GM18861 (cell line): ENCODE measurements around the gene GAN.

Experiments used
- ATAC-seq: cut with Tn5 transposase; IDR thresholded peaks from one replicate; pipeline ENCODE4 v1.9.1; 2021; ENCODE audit not compliant: unreplicated experiment

The GAN gene

DNA sequence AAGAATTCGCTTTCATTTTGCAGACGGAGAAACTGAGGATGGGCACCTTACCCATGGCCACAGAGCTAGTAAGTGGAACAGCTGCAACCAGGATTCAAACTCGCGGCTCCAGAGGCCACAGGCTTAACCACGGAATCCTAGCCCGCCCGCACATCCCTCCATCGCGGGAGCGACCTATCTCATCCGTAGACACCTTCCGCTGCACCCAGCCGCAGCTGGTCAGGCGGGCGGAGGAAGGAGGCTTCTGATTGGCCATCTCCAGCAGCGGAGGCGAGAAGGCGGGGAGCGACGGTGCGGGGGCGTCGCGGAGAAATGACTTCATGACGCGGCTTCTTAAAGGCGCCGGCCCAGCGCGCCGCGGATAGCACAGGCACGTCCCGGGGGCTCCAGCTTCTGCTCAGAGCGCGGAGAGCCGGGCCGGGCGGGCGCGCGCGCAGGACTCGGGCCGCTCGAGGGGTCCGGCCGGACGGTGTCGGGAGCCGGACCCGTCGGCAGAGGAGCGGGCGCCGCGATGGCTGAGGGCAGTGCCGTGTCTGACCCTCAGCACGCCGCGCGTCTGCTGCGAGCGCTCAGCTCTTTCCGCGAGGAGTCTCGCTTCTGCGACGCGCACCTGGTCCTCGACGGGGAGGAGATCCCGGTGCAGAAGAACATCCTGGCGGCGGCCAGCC, at the start of gene GAN:
TSS of gene GAN (plus strand) at position 360 of the 668 bp plus-strand sequence. CDS start at position 512, 152 bp downstream.
- ATAC-seq, result peak; percentile 94

DNA sequence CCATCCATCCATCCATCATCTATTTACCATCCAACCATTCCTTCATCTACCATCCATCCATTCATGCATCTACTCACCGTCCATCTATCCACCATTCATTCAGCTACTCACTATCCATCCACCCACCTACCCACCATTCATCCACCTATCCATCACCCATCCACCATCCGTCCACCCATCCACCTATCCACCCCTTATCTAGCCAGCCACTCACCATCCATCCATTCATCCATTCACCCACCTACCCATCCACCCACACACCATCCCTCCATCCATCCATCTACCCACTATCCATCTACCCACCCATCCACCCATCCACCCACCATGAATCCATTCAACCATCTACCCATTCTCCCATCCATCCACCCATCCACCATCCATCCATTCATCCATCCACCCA, 49.7 kb upstream of the GAN start:
- no peak for ATAC-seq

DNA sequence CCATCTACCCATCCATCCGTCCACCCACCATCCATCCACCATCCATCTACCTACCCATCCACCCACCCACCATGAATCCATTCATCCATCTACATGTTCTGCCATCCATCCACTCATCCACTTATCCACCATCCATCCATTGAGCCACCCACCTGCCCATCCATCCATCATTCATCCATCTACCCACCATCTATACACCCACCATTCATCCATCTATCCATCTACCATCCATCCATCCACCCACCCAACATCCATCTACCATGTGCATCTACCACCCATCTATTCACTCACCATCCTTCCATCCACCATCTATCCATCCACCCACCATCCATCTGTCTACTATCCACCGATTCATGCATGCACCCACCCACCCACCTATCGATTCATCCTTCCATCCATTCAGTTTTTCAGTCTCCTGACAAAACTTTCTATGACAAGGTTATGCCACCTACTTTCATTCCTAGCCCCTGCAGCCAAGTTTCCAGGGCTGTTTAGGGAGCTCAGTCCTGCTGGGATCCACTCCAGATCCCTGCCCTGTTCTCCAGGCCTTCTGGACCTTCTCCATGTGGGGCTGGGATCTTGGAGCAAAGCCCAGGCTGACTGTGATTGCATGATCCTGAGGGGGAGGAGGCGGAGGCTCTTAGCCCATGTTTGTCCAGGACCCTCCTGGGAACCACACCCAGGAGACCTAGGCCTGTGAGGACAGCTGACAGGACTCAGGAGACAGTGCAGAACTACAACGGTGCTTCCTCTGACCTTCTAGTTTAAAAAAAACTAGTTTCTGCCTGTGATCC, 48.9 kb upstream of the GAN start:
- no peak for ATAC-seq

GRCh38 chr16:81266680-81267095, 48.1 kb upstream of the GAN start:
- ATAC-seq, result no peak

- ATAC-seq, result no peak
Observed at GRCh38 chr16:81268509-81268908, 46.3 kb upstream of the GAN start.

DNA sequence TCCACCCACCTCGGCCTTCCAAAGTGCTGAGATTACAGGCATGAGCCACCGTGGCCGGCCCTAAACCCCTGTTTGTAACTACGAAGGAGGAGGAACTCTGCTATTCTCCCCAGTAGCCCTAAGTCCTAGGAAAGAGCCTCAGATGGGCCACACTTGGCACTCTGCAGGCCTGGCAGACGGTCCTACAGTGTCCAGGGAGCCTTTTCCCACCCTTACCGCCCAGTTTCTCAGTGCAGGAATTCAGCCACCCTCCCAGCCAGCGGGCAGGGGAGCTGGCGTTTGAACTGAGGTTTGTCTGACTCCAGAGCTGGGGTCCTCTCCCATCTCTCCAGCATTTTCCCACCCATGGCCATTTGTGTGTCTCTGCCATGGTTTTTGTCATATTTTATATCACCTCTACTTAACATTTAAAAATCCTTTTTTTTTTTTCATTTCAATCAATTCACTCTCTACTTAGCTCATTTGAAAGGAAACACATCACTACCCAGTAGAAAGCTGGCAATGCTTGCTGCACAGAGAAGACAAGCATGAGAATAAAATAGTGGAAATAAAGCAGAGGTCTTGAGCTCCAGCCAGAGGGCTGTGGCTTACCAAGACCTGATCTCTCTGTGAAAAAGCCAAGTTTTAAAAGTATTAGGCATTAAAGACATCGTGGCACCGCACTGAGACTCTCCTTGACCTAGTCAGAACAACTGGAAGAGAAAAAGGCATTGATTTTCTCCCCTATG, 41.4 kb upstream of the GAN start:
- no peak for ATAC-seq

DNA sequence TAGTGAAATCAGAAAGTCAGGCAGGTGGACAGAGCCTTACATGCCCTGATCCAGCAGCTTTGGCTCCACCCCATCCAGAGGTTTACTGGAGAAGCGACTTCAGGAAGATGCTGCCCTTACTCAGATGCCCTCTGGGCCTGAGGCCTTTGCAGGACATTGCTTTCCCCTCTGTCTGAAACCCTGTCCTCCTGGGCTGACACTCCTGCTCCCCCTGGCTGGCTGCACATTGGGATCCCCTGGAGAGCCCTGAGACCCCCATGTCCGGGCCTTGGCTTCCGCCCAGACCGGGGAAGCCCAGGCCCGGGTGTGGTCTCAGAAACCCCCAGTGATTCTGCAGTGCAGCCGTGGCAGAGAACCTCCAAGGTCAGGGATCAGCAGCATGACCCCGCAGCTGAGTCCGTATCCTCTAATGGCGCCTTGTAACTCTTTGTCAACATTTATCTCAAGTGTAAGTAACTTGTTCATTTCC, 39.7 kb upstream of the GAN start:
- no peak for ATAC-seq

- ATAC-seq, result no peak
Observed at GRCh38 chr16:81275795-81276194, 39.0 kb upstream of the GAN start.

GRCh38 chr16:81276323-81276722, 38.4 kb upstream of the GAN start:
- no peak for ATAC-seq

DNA sequence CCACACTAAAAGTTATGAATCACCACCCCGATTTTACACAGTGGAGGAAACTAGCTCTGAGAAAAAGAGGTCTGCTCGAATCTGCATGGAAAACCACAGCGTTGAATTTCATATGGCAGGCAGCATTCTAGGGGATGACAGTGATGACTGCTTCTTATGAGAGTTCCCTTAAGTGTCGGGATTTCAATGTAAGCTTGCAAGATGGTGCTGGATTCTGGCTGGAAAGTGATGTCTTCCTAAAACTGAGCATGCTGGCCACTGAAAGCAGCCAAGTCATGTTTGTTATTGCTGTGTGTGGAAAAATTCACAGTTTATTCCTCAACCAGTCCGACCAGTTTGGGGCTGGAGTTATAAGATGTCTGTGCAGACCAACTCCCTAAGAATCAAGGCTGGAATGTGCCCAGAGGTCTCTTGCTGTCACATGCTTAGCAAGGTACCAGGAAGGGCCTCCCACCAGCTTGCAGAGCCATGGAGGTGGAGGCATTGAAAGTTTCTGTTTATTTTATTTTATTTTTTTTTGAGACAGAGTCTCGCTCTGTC, 37.2 kb upstream of the GAN start:
- no peak for ATAC-seq

DNA sequence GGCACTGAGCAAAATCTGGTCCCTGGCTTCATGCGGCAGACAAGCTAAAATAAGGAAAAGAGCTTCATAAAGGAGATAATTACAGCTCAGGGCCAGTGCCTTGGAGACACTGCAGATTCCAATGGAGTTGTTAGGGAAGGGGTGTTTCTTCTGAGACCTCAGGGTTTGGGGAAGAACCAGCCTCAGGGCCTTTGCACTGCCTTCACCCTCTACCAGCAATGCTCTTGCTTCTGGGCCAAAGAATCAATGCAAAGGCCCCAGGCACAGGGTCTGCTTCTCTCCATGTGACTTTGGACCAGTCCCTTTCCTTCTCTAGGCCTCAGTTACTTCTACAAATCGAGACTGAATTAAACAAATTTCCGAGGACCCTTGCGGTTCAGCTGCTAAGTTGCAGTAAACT, 36.2 kb upstream of the GAN start:
- no peak for ATAC-seq

DNA sequence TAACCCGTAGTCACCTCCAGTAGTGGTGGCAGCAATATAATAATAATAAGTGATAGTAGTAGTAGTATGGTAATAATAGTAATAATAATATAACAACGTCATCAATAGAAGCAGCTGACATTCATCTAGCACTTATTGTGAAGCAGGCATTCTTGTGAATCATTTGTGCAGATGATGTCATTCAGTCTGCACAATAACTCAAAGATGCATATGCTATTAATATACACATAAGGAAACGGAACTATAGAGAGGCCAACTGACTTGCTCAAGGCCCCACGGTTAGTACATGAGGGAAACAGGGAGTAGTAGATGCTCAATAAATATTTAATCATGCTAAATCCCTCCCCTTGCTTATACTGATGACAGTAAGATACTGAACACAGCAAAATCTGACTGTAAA, 35.4 kb upstream of the GAN start:
- ATAC-seq, result no peak

GRCh38 chr16:81280393-81280792, 34.4 kb upstream of the GAN start:
- no peak for ATAC-seq

- no peak for ATAC-seq
Observed at GRCh38 chr16:81283044-81283443, 31.7 kb upstream of the GAN start.

DNA sequence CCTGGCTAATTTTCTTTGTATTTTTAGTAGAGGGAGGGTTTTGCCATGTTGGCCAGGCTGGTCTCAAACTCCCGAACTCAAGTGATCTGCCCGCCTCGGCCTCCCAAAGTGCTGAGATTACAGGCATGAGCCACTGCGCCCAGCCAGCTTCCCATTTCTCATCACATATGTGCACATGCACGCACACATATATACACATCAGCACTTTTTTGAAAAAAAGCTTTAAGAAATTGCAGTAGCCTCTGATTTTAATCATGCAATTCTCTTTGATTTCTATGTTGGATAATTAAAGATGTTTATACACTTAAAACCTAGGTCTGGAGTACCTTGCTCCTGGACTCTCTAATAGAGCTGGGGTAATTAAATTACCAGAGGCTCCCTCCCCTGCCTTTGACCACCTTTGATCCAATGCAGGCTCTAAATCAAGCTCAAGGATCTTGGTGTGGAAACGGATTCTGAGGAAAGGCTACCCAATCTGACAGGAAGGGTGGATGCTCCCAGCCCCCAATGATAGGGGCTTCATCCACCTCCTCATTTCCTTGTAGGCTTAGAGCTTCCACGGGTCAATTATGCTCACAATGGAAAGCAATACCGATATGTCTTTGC, 29.7 kb upstream of the GAN start:
- no peak for ATAC-seq

DNA sequence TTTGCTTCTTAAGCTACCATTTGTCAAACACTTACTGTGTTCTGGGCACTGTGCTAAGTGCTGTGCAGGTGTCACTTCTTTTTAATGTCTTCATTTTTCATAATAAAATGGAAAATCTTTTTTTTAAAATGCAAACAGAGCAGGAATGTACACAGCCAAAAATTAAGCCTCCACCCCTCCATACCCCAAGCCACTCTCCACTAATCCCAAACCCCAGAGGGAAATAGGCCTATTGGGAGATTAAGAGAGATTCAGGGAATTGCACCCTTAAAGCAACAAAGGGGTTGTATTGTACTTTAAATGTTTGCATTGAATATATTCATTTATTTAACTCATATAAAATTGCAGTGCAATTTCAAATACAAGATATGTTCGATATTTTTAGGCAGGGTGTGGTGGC, 28.6 kb upstream of the GAN start:
- ATAC-seq, result no peak

DNA sequence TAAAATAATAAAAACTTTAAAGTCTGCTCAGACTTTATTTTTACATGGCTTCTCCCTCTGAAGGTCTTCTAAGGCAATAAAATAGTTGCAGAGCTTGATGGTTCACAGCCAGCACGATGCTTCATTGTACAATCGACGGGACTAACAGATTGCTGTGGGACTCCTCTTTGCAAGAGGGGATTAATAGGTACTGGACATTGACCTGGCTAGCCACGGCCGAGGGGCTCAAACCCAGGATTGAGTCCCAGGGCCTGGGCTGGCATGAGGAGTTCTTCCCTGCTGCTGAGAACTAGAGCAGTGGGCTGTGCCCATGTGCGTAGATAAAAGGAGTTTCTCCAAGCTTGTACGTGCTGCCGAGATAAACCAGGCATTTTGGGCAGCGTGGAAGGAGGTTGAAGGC, 23.6 kb upstream of the GAN start:
- no peak for ATAC-seq

DNA sequence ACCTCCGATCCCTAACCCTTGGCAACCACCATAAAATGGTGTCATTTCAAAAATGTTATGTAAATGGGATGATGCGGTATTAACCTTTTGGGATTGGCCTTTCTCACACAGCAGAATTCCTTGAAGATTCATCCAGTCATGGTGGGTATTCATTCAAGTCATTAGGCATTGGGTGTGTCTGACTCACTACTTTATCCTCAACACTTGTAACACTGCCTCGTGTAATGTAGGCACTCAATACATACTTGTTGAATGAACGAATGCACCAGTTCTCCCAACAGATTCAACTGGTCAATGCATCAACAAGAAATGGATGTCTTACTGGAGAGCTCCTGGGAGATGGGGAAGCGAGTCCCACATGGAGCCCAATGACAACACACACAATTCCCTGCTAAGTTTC, 21.8 kb upstream of the GAN start:
- no peak for ATAC-seq

DNA sequence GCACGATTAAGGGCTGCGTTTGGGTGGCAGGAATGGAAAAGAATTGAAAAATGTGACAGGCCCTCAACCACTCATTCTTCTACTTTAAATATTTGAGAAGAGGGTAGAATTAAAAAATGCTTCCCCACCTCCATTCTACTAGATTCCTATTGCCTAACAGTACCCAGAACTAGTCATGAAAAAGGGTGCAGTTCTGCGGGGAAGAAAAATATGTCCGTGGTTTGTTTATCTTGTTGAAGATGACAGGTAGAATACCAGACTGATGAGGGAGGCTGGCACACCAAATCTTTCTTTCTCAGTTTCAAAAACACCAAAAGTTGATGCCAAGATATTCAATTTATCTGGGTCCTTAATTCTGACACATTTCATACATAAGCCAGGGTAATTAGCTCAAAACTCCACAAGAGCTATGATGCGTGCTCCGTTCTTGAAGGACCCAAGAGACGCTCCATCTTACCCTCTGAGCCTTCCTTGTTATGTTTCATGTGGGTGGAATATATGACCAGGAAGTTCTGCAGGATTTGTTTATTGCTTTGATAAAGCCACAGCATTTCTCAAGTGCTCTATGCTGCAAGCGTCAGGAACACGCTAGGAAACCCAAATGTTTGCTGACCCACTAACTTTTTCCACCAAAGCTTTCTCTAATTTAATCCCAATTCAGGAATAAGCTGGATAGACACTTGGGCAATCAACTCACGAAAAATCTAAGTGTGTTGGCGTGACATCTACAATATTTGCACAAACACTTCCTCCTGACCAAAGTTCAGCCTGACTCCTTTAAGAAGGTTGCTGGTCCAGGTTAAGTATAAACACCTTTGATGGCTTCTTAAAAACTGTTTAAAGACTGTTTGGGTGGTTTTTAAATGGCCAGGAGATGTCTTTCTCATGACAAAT, 20.6 kb upstream of the GAN start:
- ATAC-seq, result no peak

DNA sequence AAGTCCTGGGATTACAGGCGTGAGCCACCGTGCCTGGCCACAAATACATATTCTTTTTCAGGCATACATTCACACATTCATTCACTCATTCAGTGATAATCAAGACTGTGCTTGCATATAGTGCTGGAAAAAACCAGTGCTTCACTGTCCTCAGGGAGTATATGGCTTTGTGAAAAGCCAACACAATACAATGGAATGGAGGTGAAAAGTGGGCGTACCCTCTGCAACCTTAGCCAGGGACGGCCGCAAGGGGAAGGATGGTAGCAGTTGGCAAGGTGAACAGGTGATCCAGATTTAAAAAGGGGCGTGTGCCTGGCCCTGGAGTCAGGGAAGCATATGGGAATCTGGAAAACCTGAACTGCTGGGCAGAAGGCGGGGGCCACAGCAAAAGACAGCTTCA, 18.1 kb upstream of the GAN start:
- no peak for ATAC-seq
